ENCODE results near the gene SBF2. TPM values are rescaled to one million over a fixed set of nuclear protein-coding genes. Genes with fewer than 3 reads are reported as not detected.

The SBF2 gene
- total and polyA plus RNA-seq, 2 of the 13 experiments (the other 11 are each of a cell fraction or from before 2014, with no cell fraction given): 24.0 to 45.8 TPM

GRCh38 chr11:9817191-9817590, 476.8 kb downstream of the SBF2 start:
- BruUV-seq (replicated peaks): no TSS peak
- intact Hi-C loops (cut with micrococcal nuclease; ENCODE audit: unreplicated experiment) (no loop called here), in situ Hi-C loops (cut with HindIII; ENCODE audit: extremely low pct_ligation_motif_present, low pct_unique_long_range_greater_than_20kb) (no loop called here)
- peaks cover 8% of the 10 kb centered on the region; the same call in 1 of the 2 replicates for H3K4me1 ChIP-seq (ENCODE audit: insufficient read depth, low read length)
- no peak overlapping the region for H3K9ac ChIP-seq (ENCODE audit: insufficient read depth, low read depth, low read length)
- H3K36me3 ChIP-seq (replicated peaks in 1 of 2; ENCODE audit: control insufficient read depth in 1 of 2, insufficient read depth in 2 of 2, low read length in 2 of 2): no peaks in the 10 kb centered on the region; a peak in 1 of 5 replicates
- DNase-seq (ENCODE audit: low spot score): no peak
- no peak for FAIRE-seq
- ChIA-PET CTCF (ENCODE audit: low intra/inter-chr PET ratio, low total read pairs) (no interaction called here), POLR2A (no interaction called here)
- H3K79me2 ChIP-seq (ENCODE audit: insufficient read depth, low read length): no peaks in the 10 kb centered on the region
- no peak overlapping the region for H3K4me2 ChIP-seq (ENCODE audit: low read depth, low read length)
- 93% methylated on average over 1 of the region's 1 CpG for WGBS (ENCODE audit: low lambda C conversion rate)
- no peaks in the 10 kb centered on the region for H4K20me1 ChIP-seq (ENCODE audit: insufficient read depth, low read length)
- no peak overlapping the region for H3K4me3 ChIP-seq (replicated peaks in 1 of 3; ENCODE audit: insufficient read depth in 1 of 3, low read depth in 2 of 3, low read length in 3 of 3)
- no peak overlapping the region for H2AFZ ChIP-seq (ENCODE audit: low read length)
- H3K27me3 ChIP-seq (ENCODE audit: control insufficient read depth in 1 of 2, insufficient read depth in 2 of 2, low read length in 2 of 2): no peaks in the 10 kb centered on the region
- ATAC-seq: no peak
- no peak overlapping the region for H3K27ac ChIP-seq (ENCODE audit: extremely low read length, insufficient read depth, low read length)
- H3K9me3 ChIP-seq (ENCODE audit: low read length): no peaks in the 10 kb centered on the region
- TF ChIP-seq DRAP1 (CRISPR knock-in tag; IDR thresholded peaks at IDR 0.05): no peak
- TF ChIP-seq AKNA (CRISPR knock-in tag; IDR thresholded peaks at IDR 0.05; ENCODE audit: borderline replicate concordance): no peak
- no peak for TF ChIP-seq NR1H2 (CRISPR knock-in tag; IDR thresholded peaks at IDR 0.05; ENCODE audit: borderline replicate concordance, low read depth)
- no peak for TF ChIP-seq NR2F2 (IDR thresholded peaks at IDR 0.05; ENCODE audit: borderline replicate concordance, low read depth)
- no peak for TF ChIP-seq ZNF34 (CRISPR knock-in tag; IDR thresholded peaks at IDR 0.05; ENCODE audit: borderline replicate concordance)
- no peak for TF ChIP-seq TBX3 (IDR thresholded peaks at IDR 0.05; ENCODE audit: borderline replicate concordance)
- TF ChIP-seq ZNF7 (CRISPR knock-in tag; IDR thresholded peaks at IDR 0.05): no peak
- no peak for TF ChIP-seq REL (CRISPR knock-in tag; conservative IDR thresholded peaks at IDR 0.05)
- no peak for TF ChIP-seq ELF1 (CRISPR knock-in tag; IDR thresholded peaks at IDR 0.05)
- no peak for TF ChIP-seq ZFAT (CRISPR knock-in tag; conservative IDR thresholded peaks at IDR 0.05)
- TF ChIP-seq MEF2D (CRISPR knock-in tag; IDR thresholded peaks at IDR 0.05): no peak
- no peak for TF ChIP-seq ZBTB25 (CRISPR knock-in tag; IDR thresholded peaks at IDR 0.05)
